ENCODE data around the gene ITCH.
A peak's percentile ranks its signal among the peaks of the same experiment; 100 is the strongest.

ITCH gene

DNA sequence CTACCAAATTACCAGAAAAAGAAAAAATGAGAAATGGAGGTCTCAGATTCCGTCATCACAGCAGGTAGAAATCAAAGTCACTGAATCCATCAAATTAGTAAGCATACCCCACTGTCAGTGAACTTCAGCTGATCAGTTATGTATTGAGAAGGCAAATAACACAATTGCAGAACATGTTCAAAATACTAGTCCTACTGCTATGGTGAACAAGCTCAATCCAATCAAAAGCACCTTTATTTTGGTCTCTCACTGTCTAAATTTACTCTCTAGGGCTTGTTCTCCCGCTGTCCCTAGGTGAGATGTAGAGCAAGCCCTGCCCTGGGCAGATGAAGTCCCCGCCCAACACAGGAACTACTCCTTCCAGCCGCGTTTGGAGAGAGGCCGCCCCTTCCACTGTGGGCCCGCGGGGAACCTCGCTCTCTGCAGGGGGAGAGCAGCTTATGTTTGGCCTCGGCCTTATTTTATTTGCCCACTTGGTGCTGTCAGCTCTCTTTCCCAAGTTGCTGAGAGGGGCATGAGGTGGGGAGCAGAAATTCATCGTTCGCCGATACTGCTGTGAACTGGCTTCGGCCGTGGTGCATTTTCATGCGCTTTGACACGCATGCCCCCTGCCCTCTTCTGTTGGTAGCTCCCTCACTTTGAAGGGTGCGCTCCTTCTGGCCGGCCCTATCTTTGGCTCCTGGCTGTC lies 181.2 kb downstream of the ITCH start:
- DNase-seq (ENCODE audit: low read depth in 2 of 2) = no peak

DNA sequence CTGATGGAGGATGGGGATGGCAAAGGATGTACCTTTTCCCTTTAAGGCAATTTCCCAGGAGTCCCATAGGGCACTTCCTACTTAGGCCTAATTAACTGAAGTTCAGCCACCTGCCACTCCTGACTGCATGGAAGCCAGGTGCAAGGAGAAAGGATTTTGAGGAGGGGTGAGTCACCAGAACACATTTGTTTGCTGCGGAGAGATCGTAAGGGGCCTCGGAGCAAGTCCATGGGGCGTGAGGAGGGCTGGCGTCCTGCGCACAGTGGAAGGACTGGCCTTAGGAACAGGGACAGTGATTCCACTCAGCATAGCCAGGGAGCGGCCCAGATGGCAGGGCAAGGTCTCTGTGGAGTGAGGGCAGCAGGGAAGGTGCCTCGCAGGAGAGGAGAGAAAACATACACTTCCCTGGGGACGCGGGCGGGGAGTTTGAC lies 183.7 kb downstream of the ITCH start:
- TF ChIP-seq, protein P1, sequence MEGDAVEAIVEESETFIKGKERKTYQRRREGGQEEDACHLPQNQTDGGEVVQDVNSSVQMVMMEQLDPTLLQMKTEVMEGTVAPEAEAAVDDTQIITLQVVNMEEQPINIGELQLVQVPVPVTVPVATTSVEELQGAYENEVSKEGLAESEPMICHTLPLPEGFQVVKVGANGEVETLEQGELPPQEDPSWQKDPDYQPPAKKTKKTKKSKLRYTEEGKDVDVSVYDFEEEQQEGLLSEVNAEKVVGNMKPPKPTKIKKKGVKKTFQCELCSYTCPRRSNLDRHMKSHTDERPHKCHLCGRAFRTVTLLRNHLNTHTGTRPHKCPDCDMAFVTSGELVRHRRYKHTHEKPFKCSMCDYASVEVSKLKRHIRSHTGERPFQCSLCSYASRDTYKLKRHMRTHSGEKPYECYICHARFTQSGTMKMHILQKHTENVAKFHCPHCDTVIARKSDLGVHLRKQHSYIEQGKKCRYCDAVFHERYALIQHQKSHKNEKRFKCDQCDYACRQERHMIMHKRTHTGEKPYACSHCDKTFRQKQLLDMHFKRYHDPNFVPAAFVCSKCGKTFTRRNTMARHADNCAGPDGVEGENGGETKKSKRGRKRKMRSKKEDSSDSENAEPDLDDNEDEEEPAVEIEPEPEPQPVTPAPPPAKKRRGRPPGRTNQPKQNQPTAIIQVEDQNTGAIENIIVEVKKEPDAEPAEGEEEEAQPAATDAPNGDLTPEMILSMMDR (IDR thresholded peaks at IDR 0.05; ENCODE audit: low read depth, low read length) = no peak
- H3K4me3 ChIP-seq (replicated peaks in 1 of 2; ENCODE audit: low read depth in 2 of 2, low read length in 2 of 2) = no peak overlapping the region
- DNase-seq (ENCODE audit: low read depth in 2 of 2) = no peak

More for the DNA sequence above, 181.2 kb downstream of the ITCH start:
- peak overlapping the region in 1 of 2 donors; percentile 1 for H3K4me3 ChIP-seq (replicated peaks in 1 of 2; ENCODE audit: low read depth in 2 of 2, low read length in 2 of 2)
- TF ChIP-seq, protein P1 (IDR thresholded peaks at IDR 0.05; ENCODE audit: low read depth, low read length) = no peak

DNA sequence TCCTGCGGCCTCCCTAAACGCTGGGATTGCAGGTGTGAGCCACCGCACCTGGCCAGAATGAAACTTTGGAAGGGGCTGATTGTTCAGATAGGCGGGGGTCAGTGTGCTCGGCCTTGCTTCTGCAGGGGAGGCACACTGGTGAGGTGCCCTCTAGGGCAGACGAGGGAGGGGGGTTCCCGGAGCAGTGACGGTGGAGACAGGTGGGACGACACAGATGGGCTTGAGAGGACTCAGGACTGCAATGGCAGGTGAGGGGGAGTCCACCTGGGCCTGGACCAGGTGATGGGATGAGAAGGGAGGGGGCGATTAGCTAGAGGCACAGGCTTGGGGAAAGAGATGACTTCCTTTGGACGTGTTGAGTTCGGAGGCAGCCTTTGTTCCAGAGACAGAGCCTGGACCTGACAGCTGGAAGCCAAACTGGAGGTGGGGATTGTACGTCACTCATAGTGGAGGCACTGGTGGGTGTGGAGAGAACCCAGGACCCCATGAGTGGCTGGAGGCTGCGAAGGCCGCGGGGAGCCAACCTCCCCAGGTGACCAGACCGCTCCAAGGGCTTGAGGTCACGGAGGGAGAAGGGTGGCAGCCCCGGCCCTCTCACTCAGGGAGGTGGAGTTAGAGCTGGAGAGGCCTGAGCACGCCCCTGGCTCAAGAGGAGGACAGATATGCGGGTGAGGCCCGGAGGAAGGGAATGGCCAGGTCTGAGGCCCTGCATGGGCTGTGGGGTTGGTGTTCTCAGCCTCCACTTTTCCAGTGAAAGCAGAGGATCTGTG lies 185.0 kb downstream of the ITCH start:
- no peak overlapping the region for H3K4me3 ChIP-seq (replicated peaks in 1 of 2; ENCODE audit: low read depth in 2 of 2, low read length in 2 of 2)
- no peak for DNase-seq (ENCODE audit: low read depth in 2 of 2)
- TF ChIP-seq, protein P1 (IDR thresholded peaks at IDR 0.05; ENCODE audit: low read depth, low read length) = no peak

DNA sequence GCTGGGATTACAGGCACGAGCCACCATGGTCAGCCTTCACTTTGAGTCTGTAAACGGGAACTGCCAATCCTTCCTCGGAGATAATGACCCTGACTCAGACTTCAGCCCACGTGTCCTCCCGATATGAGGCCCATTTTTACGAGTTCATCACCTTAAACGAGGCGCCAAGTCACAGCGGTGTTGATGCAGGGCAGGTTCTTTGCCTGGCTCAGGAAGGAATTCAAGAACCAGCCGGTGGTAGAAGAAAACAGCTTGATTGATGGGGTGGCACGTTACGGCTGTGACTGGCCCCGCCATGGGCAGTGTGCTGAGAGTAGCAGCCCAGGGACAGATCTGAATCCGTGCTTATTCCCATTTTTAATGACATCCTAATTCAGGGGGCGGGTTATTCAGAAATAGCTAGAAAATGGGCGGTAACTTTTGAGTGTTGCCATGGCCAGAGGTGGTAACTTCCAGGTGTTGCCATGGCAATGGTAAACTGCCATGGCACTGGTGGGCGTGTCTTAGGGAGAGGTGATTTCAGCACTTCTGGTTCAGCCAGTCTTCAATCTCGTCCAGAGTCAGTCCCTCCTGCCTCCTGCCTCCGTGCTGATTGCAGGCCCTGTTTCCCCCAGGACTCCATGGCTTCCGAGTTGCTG lies 186.3 kb downstream of the ITCH start:
- H3K4me3 ChIP-seq (replicated peaks in 1 of 2; ENCODE audit: low read depth in 2 of 2, low read length in 2 of 2) = no peak overlapping the region
- DNase-seq (ENCODE audit: low read depth in 2 of 2) = peak; percentile 17 to 39
- TF ChIP-seq, protein P1 (IDR thresholded peaks at IDR 0.05; ENCODE audit: low read depth, low read length) = no peak

DNA sequence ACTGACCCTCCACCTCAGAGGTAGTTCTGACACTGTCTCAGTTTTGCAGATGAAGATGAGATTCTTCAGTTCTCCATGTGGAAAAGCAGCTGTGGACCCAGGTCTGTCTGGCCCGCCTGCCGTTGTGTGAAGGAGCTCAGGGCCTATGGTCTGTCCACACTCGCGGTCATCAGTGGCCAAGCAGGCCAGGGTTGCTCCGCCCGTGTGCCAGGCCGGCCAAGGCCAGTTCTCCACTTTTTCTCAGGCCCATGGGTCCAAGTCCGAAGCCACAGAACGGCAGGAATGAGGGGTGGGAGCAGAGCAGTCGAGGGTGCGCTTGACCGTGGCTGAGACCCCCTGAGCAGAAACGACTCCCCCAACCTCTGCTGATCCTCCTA lies 186.8 kb downstream of the ITCH start:
- no peak for DNase-seq (ENCODE audit: low read depth in 2 of 2)
- H3K4me3 ChIP-seq (replicated peaks in 1 of 2; ENCODE audit: low read depth in 2 of 2, low read length in 2 of 2) = no peak overlapping the region
- TF ChIP-seq, protein P1 (IDR thresholded peaks at IDR 0.05; ENCODE audit: low read depth, low read length) = no peak

DNA sequence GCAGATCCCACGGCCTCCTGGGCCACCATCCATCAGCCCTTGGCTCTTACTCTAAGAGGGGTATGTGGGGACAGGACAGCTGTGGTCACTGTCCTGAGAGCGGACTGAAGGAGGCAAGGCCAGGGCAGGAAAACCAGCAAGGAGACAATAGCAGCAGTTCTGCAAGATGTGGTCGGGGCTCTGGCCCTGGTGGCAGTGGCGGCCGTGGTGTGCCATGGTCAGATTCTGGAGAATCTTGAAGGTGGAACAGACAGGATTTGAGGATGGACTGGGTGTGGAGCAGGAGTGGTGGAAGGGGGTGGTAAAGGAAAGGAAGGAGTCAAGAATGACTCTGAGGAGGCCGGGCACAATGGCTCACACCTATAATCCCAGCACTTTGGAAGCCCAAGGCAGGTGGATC lies 189.5 kb downstream of the ITCH start:
- DNase-seq (ENCODE audit: low read depth in 2 of 2) = no peak
- H3K4me3 ChIP-seq (replicated peaks in 1 of 2; ENCODE audit: low read depth in 2 of 2, low read length in 2 of 2) = no peak overlapping the region
- TF ChIP-seq, protein P1 (IDR thresholded peaks at IDR 0.05; ENCODE audit: low read depth, low read length) = no peak

All from cardiac fibroblast (primary cell).